ENCODE data around the gene AMBRA1.

DNA sequence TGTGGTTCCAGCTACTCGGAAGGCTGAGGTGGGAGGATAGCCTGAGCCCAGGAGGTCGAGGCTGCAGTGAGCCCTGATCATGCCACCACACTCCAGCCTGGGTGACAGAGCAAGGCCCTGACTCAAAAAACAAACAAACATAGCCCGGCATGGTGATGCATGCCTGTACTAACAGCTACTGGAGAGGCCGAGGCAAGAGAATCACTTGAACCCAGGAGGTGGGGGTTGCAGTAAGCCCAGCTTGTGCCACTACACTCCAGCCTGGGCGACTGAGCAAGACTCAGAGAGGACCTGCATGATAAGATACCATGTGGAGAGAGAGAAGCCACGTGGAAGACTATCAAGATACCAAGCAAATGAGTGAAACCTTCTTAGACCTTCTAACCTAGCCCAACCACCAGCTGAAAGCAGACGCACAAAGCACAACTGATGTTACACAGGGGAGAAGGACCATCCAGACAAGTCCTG is 36.1 kb downstream of the AMBRA1 start:
- no peak for TF ChIP-seq CTCF (IDR thresholded peaks at IDR 0.05)
- TF ChIP-seq POLR2A (IDR thresholded peaks at IDR 0.05) = no peak
